GM12865 (cell line): ENCODE data around the gene BTBD6.

ENCODE experiments used
- DNase-seq: peaks from one replicate; pipeline ENCODE4 v3.0.0; 2010; ENCODE audit warnings: low read depth
- H3K4me3 ChIP-seq: 2 replicates; pipeline ENCODE4 v1.5.1; 2011; ENCODE audit warnings: mild to moderate bottlenecking, low read depth, low read length, control low read depth
- TF ChIP-seq, protein P1 (sequence below): IDR thresholded peaks from 2 replicates; pipeline ENCODE4 v1.5.1; 2011; ENCODE audit warnings: low read length, control low read depth, low read depth, inconsistent platforms; ENCODE audit not compliant: insufficient read depth; ENCODE audit errors: missing control alignments

BTBD6 gene

DNA sequence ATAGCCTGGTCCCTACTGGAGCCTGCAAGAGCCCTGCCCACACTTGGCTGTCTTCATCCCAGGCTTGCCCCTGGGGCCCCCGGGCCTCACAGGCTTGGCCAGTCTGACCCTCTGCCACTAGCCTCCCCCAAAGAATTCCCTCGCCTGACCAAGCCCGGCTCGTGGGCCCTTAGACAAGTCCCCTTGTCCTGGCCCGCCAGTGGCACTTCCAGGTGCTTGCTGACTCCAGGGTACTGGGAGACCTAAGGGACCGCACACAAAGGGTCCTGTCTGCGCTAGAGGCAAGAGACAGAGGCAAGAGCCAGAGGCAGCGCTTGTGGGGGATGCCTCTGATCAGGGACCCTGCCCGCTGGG, 5.0 kb downstream of the BTBD6 start:
- no peak for DNase-seq
- TF ChIP-seq, protein P1, sequence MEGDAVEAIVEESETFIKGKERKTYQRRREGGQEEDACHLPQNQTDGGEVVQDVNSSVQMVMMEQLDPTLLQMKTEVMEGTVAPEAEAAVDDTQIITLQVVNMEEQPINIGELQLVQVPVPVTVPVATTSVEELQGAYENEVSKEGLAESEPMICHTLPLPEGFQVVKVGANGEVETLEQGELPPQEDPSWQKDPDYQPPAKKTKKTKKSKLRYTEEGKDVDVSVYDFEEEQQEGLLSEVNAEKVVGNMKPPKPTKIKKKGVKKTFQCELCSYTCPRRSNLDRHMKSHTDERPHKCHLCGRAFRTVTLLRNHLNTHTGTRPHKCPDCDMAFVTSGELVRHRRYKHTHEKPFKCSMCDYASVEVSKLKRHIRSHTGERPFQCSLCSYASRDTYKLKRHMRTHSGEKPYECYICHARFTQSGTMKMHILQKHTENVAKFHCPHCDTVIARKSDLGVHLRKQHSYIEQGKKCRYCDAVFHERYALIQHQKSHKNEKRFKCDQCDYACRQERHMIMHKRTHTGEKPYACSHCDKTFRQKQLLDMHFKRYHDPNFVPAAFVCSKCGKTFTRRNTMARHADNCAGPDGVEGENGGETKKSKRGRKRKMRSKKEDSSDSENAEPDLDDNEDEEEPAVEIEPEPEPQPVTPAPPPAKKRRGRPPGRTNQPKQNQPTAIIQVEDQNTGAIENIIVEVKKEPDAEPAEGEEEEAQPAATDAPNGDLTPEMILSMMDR, result no peak
- H3K4me3 ChIP-seq, result no peak overlapping the region

DNA sequence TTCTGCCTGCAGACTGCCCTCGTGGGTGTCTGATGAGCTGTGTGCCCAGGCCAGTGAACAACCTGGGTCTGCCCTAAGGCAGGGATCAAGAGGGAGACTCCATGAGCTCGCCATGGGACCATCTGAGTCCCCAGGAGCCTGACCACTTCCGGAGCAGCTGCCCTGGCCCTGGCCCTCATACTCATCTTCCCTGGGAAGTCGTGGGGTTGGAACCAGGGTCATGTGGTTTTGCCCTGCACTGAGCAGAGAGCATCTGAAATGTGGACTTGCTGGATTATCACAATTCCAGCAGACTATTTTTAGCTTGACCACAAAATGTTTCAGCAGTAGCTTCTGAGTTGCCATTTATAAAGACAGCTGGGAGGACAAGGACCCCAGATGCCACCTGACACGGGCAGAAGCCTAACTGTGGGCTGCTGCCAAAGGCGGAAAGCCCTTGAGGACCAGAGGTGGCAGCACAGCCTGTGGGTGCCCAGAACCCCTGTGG, 6.7 kb downstream of the BTBD6 start:
- H3K4me3 ChIP-seq, result no peak overlapping the region
- TF ChIP-seq, protein P1, result no peak
- no peak for DNase-seq

DNA sequence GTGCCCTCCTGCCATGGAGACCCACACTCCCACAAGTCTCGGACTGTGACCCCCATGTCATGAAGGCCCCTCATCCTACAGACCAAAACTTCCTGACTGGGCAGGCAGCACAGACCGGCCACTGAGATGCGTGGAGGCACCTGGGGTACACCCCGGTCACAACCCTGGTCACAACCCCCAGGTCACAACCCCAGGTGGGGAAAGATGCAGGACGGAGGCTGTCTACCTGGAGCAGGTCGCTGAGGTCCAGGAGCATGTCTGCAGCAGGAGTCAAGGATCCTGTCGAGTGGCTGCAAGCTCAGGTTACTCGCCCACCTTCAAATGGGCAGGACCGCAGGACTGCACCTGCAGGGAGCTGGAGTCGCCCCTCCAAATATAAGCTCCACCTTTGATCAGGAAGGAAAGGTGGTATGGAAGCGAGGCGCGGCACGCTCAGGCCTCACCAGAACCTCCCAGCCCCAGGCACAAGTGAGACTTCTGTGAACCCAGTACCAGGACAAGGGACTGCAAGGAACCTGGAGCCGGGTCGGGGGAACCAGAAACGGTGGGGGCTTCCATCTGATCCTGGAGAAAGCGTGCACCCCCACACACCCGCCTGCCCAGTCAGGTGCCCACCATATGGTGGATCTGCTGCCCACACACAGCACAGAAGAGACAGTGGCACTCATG, 8.1 kb downstream of the BTBD6 start:
- TF ChIP-seq, protein P1, result no peak
- H3K4me3 ChIP-seq, result no peak overlapping the region

DNA sequence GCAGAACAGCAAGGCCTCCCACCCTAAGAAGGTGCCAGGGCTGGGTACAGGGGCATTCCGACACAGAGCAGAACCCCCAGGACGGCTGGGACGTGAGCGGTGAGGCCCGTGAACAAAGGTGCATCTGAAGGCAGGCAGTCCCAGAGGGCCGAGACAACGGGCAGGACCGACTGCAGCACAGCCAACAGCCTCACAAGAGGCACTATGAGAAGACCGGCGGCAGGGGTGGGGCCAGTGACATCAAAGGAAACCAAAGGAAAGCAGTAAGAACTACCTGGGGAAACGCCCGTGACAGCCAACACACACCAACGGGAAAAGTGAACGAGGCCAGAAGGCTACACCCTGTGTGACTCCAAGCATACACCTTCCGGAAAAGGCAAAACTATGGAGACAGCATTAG, 9.1 kb downstream of the BTBD6 start:
- no peak overlapping the region for H3K4me3 ChIP-seq
- no peak for DNase-seq
- TF ChIP-seq, protein P1, result no peak

More for the DNA sequence above, 8.1 kb downstream of the BTBD6 start:
- DNase-seq, result no peak

DNA sequence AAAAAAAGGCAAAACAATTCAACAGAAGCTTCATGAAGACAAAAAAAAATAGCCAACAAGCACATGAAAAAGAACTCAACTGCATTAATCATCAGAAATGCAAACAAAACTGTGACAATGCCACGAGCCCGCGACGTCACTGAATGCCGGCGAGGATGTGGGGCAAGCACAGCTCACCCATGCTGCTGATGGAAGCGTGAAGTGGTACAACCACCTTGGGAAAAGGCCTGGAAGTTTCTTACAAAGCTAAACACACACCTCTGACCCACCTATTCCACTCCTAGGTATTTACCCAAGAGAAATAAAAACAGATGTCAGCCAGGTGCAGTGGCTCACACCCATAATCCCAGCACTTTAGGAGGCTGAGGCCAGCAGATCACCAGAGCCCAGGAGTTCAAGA, 10.5 kb downstream of the BTBD6 start:
- DNase-seq, result no peak
- TF ChIP-seq, protein P1, result no peak
- H3K4me3 ChIP-seq, result no peak overlapping the region

DNA sequence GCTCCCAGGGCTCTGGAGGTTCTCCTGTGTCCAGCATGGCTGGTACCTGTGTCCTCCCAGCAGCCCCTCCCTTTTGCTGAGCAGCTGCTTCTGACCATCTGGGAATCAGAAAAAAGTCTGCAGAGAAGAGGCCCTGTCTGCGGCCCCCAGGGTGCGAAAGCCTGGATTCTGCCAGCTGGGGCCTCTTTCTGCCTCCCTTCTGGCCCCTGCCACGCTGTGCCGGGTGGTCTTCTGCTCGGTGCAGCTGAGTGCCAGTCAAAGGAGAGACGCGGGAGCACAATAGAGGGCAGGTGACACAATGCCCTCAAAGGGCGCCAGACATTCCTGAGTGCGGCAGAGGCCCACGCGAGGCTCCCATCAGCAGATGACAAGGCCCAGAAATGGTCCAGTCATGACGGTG, 12.6 kb downstream of the BTBD6 start:
- TF ChIP-seq, protein P1, result no peak
- no peak for DNase-seq
- H3K4me3 ChIP-seq, result no peak overlapping the region

DNA sequence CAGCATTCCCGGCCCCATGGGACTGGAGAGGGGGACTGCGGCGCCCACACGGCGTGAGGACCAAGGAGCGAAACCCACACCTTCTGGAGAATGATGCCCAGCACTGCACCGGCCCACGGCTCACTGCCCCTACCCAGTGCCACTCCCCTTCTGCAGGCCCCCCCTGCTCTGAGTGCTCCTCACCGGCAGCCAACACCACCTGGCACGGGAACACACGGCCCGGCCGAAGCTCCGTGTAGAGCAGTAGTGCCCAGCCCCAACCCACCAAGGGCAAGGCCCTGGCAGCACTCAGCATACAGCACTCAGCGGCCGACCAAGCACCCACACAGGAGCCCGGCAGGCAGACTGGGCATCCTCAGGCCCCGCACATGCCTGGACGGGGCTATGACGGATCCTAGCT, 13.4 kb downstream of the BTBD6 start:
- DNase-seq, result no peak
- TF ChIP-seq, protein P1, result no peak
- no peak overlapping the region for H3K4me3 ChIP-seq
